K562 (cell line): Measurements from ENCODE around the gene ORAI2. TPM values are rescaled to one million over a fixed set of nuclear protein-coding genes. Genes with fewer than 3 reads are reported as not detected.
A peak's percentile ranks its signal among the peaks of the same experiment; 100 is the strongest.
"Not testable (repeated sequence)": the region's sequence is repeated elsewhere in the genome, so short reads cannot be mapped to it uniquely, and the experiment has no call there.

Experiments used
- ATAC-seq: fragments of 200-7000 bp; cut with Tn5 transposase; 3 replicates; pipeline ENCODE4 v1.9.1; 2020; ENCODE audit warnings: moderate library complexity
- BruUV-seq: library from RNA; stranded (reverse); fragments of 400-500 nt; replicated peaks from 2 replicates; lab custom pipeline; 2021; lab: Mats Ljungman, UMichigan
- CTCF ChIA-PET: fragments of 300-600 bp; formaldehyde crosslinking; extraction: SDS; loops from one replicate; lab custom pipeline; 2021; ENCODE audit warnings: low intra/inter-chr PET ratio; lab: Yijun Ruan, JAX
- POLR2A ChIA-PET: fragments of 300-600, 350-650 bp; sonication (Branson Sonifier 250); formaldehyde crosslinking; extraction: SDS; loops from one replicate; lab custom pipeline; 2021; ENCODE audit warnings: antibody characterized with exemption, inconsistent platforms; lab: Yijun Ruan, JAX
- DNase-seq, 4 experiments: peaks; one replicate each; pipeline versions ENCODE4 v3.0.0 to v3.0.0-alpha.2; 2011 to 2018; ENCODE audit warnings: low spot score in 3 of 4, mixed read lengths in 3 of 4; ENCODE audit errors: extremely low read depth in 1 of 4
- FAIRE-seq: peaks from 2 replicates; lab custom pipeline; 2011; peaks lifted over from hg19 to GRCh38; lab: Jason Lieb, UNC
- H2AFZ ChIP-seq: 2 replicates; pipeline ENCODE4 v1.6.0; 2011; ENCODE audit warnings: low read depth, low read length, control low read depth, inconsistent platforms
- H3K27ac ChIP-seq: fragments of 200-600 bp; 3 replicates; pipeline ENCODE4 v1.8.0; 2011; ENCODE audit warnings: low read depth, mild to moderate bottlenecking, control low read depth, inconsistent platforms, low read length, moderate library complexity, mixed read lengths; ENCODE audit errors: extremely low read depth
- H3K27me3 ChIP-seq, 2 experiments: fragments of 300-600 bp in 1 of 2; 2 replicates in 1 of 2; 3 replicates in 1 of 2; pipeline versions ENCODE4 v1.6.0 to v1.8.0; 2011; ENCODE audit warnings: inconsistent platforms in 2 of 2, low read length in 2 of 2, mild to moderate bottlenecking in 1 of 2, mixed read lengths in 1 of 2, moderate library complexity in 1 of 2; ENCODE audit not compliant: control insufficient read depth in 2 of 2, insufficient read depth in 2 of 2
- H3K36me3 ChIP-seq: fragments of 300-600 bp; 3 replicates; pipeline ENCODE4 v1.8.0; 2011; ENCODE audit warnings: mild to moderate bottlenecking, low read length, inconsistent platforms; ENCODE audit not compliant: control insufficient read depth, insufficient read depth
- H3K4me1 ChIP-seq, 2 experiments: fragments of 200-600 bp in 1 of 2; replicated peaks in 1 of 2; 2 replicates in 1 of 2; 3 replicates in 1 of 2; pipeline versions ENCODE4 v1.5.1 to v1.8.0; 2011; ENCODE audit warnings: inconsistent platforms in 2 of 2, low read length in 2 of 2, mild to moderate bottlenecking in 1 of 2, mixed read lengths in 1 of 2, moderate library complexity in 1 of 2; ENCODE audit not compliant: control insufficient read depth in 2 of 2, insufficient read depth in 2 of 2
- H3K4me2 ChIP-seq: 2 replicates; pipeline ENCODE4 v1.6.1; 2011; ENCODE audit warnings: low read length, control low read depth, inconsistent platforms, mixed read lengths; ENCODE audit not compliant: insufficient read depth
- H3K4me3 ChIP-seq: fragments of 200-600 bp; sonication (generic), shearing (Covaris generic); 2 replicates; pipeline ENCODE4 v1.5.1; 2016; ENCODE audit warnings: control low read depth, inconsistent platforms
- H3K79me2 ChIP-seq: fragments of 200-600 bp; 3 replicates; pipeline ENCODE4 v1.8.0; 2011; ENCODE audit warnings: low read length, inconsistent platforms; ENCODE audit not compliant: control insufficient read depth, insufficient read depth
- H3K9ac ChIP-seq, 2 experiments: 2 replicates each; pipeline versions ENCODE4 v1.6.0 to v1.6.1; 2011; ENCODE audit warnings: low read depth in 2 of 2, low read length in 2 of 2, control low read depth in 1 of 2, inconsistent platforms in 1 of 2, mild to moderate bottlenecking in 1 of 2, mixed read lengths in 1 of 2; ENCODE audit not compliant: insufficient read depth in 1 of 2
- H3K9me1 ChIP-seq: one replicate; pipeline ENCODE4 v1.6.0; 2011; ENCODE audit warnings: inconsistent platforms, mild to moderate bottlenecking, low read length, moderate library complexity; ENCODE audit not compliant: control insufficient read depth, insufficient read depth
- H3K9me3 ChIP-seq: replicated peaks from 2 replicates; pipeline ENCODE4 v1.5.1; 2011; ENCODE audit warnings: low read depth, low read length, inconsistent platforms; ENCODE audit not compliant: control insufficient read depth, insufficient read depth
- H4K20me1 ChIP-seq: replicated peaks from 2 replicates; pipeline ENCODE4 v1.6.1; 2011; ENCODE audit warnings: low read length, inconsistent platforms, mixed read lengths; ENCODE audit not compliant: control insufficient read depth, insufficient read depth
- CREM ChIP-seq: IDR thresholded peaks from 2 replicates; pipeline ENCODE4 v1.6.1; 2014; ENCODE audit warnings: antibody characterized with exemption, low read depth
- ELF1 ChIP-seq: fragments of 200-800 bp; sonication (Bioruptor generic); IDR thresholded peaks from 2 replicates; pipeline ENCODE4 v1.6.1; 2016; ENCODE audit warnings: missing genetic modification characterization, missing compliant biosample characterization
- GABPA ChIP-seq: fragments of 200-800 bp; sonication (Bioruptor generic); conservative IDR thresholded peaks from 2 replicates; pipeline ENCODE4 v1.6.1; 2016; ENCODE audit warnings: low read depth, missing genetic modification characterization, missing compliant biosample characterization
- HCFC1 ChIP-seq: IDR thresholded peaks from 2 replicates; pipeline ENCODE4 v1.6.1; 2012; ENCODE audit warnings: low read depth, low read length, improper control_type of control experiment
- NRF1 ChIP-seq, 2 experiments: fragments of 450-650 bp; IDR thresholded peaks in 1 of 2; conservative IDR thresholded peaks in 1 of 2; 2 replicates each; pipeline ENCODE4 v1.6.1; 2014; ENCODE audit warnings: mild to moderate bottlenecking in 2 of 2
- RBFOX2 ChIP-seq: fragments of 200-400 bp; formaldehyde crosslinking; IDR thresholded peaks from 2 replicates; pipeline ENCODE4 v1.6.1; 2017; ENCODE audit warnings: low read depth, mild to moderate bottlenecking, low read length, moderate library complexity
- SIN3A ChIP-seq, 2 experiments: fragments of 150-350 bp in 1 of 2; IDR thresholded peaks; 2 replicates each; pipeline ENCODE4 v1.6.1; 2011 to 2016; ENCODE audit warnings: borderline replicate concordance in 2 of 2, low read depth in 2 of 2, low read length in 2 of 2, mild to moderate bottlenecking in 2 of 2, moderate library complexity in 2 of 2; ENCODE audit not compliant: control insufficient read depth in 1 of 2
- SP2 ChIP-seq: IDR thresholded peaks from 2 replicates; pipeline ENCODE4 v1.6.1; 2011; ENCODE audit warnings: mild to moderate bottlenecking, low read depth, low read length, moderate library complexity; ENCODE audit not compliant: poor library complexity, severe bottlenecking; ENCODE audit errors: extremely low read depth
- TAF1 ChIP-seq: IDR thresholded peaks from 2 replicates; pipeline ENCODE4 v1.6.1; 2011; ENCODE audit warnings: mild to moderate bottlenecking, low read length, moderate library complexity; ENCODE audit not compliant: insufficient read depth, control insufficient read depth, severe bottlenecking; ENCODE audit errors: extremely low read depth
- ZBTB7A ChIP-seq: IDR thresholded peaks from 2 replicates; pipeline ENCODE4 v1.6.1; 2011; ENCODE audit warnings: low read depth, mild to moderate bottlenecking, low read length, moderate library complexity, borderline replicate concordance; ENCODE audit not compliant: control insufficient read depth
- WGBS: fragments of 100-300 bp; shearing (Covaris generic); methylation state at CpG from one replicate; pipeline ENCODE4 v1.1.6; 2016; ENCODE audit warnings: low coverage, mixed read lengths; ENCODE audit not compliant: insufficient coverage; ENCODE audit errors: missing lambda C conversion rate; 5-methylcytosine and 5-hydroxymethylcytosine counted together
- in situ Hi-C: fragments of 300-500 bp; cut with MboI; formaldehyde crosslinking; loops from 4 replicates; pipeline ENCODE4 v1.15.0; 2018; ENCODE audit warnings: inconsistent platforms, mixed read lengths
- intact Hi-C: fragments of 100-400 bp; cut with micrococcal nuclease; formaldehyde crosslinking; loops from 2 replicates; pipeline ENCODE4 v1.14.2; 2022
- polyA plus RNA-seq, 8 experiments: library from polyadenylated mRNA; depleted of rRNA in 4 of 8; stranded (reverse) in 5 of 8; unstranded in 3 of 8; fragments of >200 nt; fragmentation: Nextera tagmentation in 2 of 8; fragmentation: Illumina TruSeq in 1 of 8; extraction: Ambion mirVana in 2 of 8; extraction: Trizol in 1 of 8; gene quantifications; 2 replicates each; pipeline versions ENCODE4 v1.2.1 to v1.2.3, GENCODE V29; 2011 to 2014; ENCODE audit warnings: inconsistent platforms in 1 of 8, missing spikeins in 1 of 8
- total RNA-seq, 7 experiments: library from RNA; depleted of rRNA in 6 of 7; stranded (reverse); fragments of >200 nt in 6 of 7; fragmentation: Illumina TruSeq in 2 of 7; extraction: Trizol in 2 of 7; gene quantifications; 2 replicates each; pipeline versions ENCODE4 v1.2.1 to v1.2.3, GENCODE V29; 2011 to 2021; ENCODE audit warnings: low replicate concordance in 1 of 7
- TF ChIP-seq, protein P1 (sequence below), 3 experiments: fragments of 200-800 bp in 1 of 3; sonication (Bioruptor generic) in 1 of 3; sonication (generic) in 1 of 3; formaldehyde crosslinking in 1 of 3; IDR thresholded peaks; 2 replicates each; pipeline versions ENCODE4 v1.6.1 to v1.8.0; 2016 to 2022; ENCODE audit warnings: mild to moderate bottlenecking in 2 of 3, missing compliant biosample characterization in 2 of 3, missing genetic modification characterization in 2 of 3, missing genetic modification reagents in 1 of 3
- TF ChIP-seq, protein P2 (sequence below), 3 experiments: IDR thresholded peaks in 2 of 3; conservative IDR thresholded peaks in 1 of 3; 2 replicates each; pipeline ENCODE4 v1.5.1; 2011 to 2012; ENCODE audit warnings: low read length in 3 of 3, mild to moderate bottlenecking in 3 of 3, control low read depth in 2 of 3, improper control_type of control experiment in 1 of 3, inconsistent platforms in 1 of 3, low read depth in 1 of 3, mixed read lengths in 1 of 3, moderate library complexity in 1 of 3; ENCODE audit not compliant: insufficient read depth in 2 of 3
- TF ChIP-seq, protein P3 (sequence below): IDR thresholded peaks from 2 replicates; pipeline ENCODE4 v1.6.1; 2011; ENCODE audit warnings: borderline replicate concordance, low read depth, mild to moderate bottlenecking, moderate library complexity, low read length; ENCODE audit not compliant: insufficient read depth, poor library complexity, severe bottlenecking

Gene ORAI2
- total and polyA plus RNA-seq, 9 of the 15 experiments (the other 6 are each of a cell fraction or from before 2014, with no cell fraction given): 1.1 to 27.7 (median 9.2) TPM

DNA sequence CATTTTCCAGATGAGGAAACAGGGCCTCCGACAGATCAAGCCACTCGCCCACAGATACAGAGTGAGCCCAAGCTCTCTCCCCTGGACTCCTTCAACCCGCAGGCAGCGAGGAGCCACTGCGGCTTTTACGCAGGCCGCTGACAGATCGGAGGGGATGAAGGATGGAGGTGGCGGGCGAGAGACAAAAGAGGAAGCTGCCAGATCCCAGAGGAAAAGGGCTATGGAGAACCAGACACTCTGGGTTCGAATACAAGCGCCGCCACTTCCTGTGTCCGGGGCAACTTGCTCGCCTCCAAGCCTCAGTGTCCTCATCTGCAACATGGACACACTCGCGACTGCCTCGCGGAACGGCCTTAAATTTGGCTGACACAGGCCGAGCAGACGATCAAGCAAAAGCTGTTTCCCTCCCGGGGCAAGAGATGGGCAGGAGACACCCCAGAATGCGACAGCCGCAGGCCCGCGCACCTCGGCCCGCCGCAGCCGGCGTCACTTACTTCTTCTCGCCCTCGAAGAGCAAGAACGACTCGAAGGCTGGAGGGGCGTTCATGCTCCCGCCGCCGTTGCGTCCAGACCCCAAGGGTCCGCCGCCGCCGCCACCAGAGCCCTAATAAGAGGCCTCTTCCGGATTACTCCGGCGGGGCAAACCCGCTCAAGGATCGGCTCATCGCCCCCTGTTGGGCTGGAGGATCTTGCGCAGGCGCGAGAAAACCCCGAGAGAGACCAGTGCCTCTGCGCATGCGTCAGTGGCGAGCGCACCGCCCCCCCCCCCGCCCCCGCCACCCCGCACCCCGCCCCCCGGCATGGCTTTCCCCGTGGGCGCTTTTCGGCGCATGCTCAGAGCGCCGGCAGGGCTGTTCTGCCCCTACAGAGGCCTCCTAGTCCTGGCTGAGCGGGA lies 45.2 kb downstream of the ORAI2 start, which contains the start of gene POLR2J:
Gene POLR2J (minus strand): TSS at position 609 of the 895 bp plus-strand sequence. CDS start 62 bp downstream, at position 547.
- BruUV-seq: TSS peak; percentile 89
- peak within 1 kb of the TSS; percentile 51 to 85; a peak in 3 of 4 replicates for H3K9ac ChIP-seq
- 1% methylated on average over 16 of the region's 72 CpGs for WGBS
- TF ChIP-seq ZBTB7A (peak; percentile 33; the same call in 1 of the 2 replicates), GABPA (tag) (peak; percentile 82), SP2 (peak; percentile 55), HCFC1 (peak; percentile 56), TAF1 (peak; percentile 79), CREM (peak; percentile 34; the same call in 1 of the 2 replicates), RBFOX2 (peak; percentile 72), NRF1 (conservative IDR thresholded peaks at IDR 0.05 in 1 of 2, IDR thresholded peaks at IDR 0.05 in 1 of 2) (peak; percentile 70 to 71), SIN3A (IDR thresholded peaks at IDR 0.05; ENCODE audit: borderline replicate concordance in 2 of 2, control insufficient read depth in 1 of 2, low read depth in 2 of 2, low read length in 2 of 2) (peak in 1 of 2 experiments; percentile 16; a peak in 1 of 4 replicates), ELF1 (tag) (peak; percentile 74)
- TF ChIP-seq, protein P1, sequence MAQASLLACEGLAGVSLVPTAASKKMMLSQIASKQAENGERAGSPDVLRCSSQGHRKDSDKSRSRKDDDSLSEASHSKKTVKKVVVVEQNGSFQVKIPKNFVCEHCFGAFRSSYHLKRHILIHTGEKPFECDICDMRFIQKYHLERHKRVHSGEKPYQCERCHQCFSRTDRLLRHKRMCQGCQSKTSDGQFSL (CRISPR knock-in tag; IDR thresholded peaks at IDR 0.05): not testable (repeated sequence)
- TF ChIP-seq, protein P1 (tag; IDR thresholded peaks at IDR 0.05): peak in 1 of 2 experiments; percentile 91; a peak in 2 of 4 replicates
- TF ChIP-seq, protein P2, sequence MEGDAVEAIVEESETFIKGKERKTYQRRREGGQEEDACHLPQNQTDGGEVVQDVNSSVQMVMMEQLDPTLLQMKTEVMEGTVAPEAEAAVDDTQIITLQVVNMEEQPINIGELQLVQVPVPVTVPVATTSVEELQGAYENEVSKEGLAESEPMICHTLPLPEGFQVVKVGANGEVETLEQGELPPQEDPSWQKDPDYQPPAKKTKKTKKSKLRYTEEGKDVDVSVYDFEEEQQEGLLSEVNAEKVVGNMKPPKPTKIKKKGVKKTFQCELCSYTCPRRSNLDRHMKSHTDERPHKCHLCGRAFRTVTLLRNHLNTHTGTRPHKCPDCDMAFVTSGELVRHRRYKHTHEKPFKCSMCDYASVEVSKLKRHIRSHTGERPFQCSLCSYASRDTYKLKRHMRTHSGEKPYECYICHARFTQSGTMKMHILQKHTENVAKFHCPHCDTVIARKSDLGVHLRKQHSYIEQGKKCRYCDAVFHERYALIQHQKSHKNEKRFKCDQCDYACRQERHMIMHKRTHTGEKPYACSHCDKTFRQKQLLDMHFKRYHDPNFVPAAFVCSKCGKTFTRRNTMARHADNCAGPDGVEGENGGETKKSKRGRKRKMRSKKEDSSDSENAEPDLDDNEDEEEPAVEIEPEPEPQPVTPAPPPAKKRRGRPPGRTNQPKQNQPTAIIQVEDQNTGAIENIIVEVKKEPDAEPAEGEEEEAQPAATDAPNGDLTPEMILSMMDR (IDR thresholded peaks at IDR 0.05 in 2 of 3, conservative IDR thresholded peaks at IDR 0.05 in 1 of 3; ENCODE audit: insufficient read depth in 2 of 3, low read depth in 1 of 3, low read length in 3 of 3): peak in 2 of 3 experiments; percentile 47 to 60; a peak in 4 of 6 replicates
- TF ChIP-seq, protein P3, sequence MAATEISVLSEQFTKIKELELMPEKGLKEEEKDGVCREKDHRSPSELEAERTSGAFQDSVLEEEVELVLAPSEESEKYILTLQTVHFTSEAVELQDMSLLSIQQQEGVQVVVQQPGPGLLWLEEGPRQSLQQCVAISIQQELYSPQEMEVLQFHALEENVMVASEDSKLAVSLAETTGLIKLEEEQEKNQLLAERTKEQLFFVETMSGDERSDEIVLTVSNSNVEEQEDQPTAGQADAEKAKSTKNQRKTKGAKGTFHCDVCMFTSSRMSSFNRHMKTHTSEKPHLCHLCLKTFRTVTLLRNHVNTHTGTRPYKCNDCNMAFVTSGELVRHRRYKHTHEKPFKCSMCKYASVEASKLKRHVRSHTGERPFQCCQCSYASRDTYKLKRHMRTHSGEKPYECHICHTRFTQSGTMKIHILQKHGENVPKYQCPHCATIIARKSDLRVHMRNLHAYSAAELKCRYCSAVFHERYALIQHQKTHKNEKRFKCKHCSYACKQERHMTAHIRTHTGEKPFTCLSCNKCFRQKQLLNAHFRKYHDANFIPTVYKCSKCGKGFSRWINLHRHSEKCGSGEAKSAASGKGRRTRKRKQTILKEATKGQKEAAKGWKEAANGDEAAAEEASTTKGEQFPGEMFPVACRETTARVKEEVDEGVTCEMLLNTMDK: peak; percentile 77

More for the DNA sequence above, 45.2 kb downstream of the ORAI2 start, which contains the start of gene POLR2J:
- FAIRE-seq, H3K27ac ChIP-seq, H3K27me3 ChIP-seq, H3K4me1 ChIP-seq, CTCF ChIA-PET, H3K36me3 ChIP-seq, H3K9me3 ChIP-seq, intact Hi-C loops, H3K79me2 ChIP-seq, H4K20me1 ChIP-seq, POLR2A ChIA-PET, H3K9me1 ChIP-seq: not testable (repeated sequence)
- Histone ChIP-seq H2AFZ (peak within 1 kb of the TSS; percentile 84), H3K4me2 (peak within 1 kb of the TSS; percentile 32; the same call in 1 of the 2 replicates), H3K4me3 (peak within 1 kb of the TSS; percentile 48)
- peak; percentile 95 for ATAC-seq
- in situ Hi-C loops: loop anchor here (25.0 kb wide), 1 partner anchor 584 kb away; the partner anchor contains the start of gene FBXL13
- DNase-seq: peak in 1 of 4 experiments; percentile 91
